ENCODE results near the gene CRAMP1.

The CRAMP1 gene

DNA sequence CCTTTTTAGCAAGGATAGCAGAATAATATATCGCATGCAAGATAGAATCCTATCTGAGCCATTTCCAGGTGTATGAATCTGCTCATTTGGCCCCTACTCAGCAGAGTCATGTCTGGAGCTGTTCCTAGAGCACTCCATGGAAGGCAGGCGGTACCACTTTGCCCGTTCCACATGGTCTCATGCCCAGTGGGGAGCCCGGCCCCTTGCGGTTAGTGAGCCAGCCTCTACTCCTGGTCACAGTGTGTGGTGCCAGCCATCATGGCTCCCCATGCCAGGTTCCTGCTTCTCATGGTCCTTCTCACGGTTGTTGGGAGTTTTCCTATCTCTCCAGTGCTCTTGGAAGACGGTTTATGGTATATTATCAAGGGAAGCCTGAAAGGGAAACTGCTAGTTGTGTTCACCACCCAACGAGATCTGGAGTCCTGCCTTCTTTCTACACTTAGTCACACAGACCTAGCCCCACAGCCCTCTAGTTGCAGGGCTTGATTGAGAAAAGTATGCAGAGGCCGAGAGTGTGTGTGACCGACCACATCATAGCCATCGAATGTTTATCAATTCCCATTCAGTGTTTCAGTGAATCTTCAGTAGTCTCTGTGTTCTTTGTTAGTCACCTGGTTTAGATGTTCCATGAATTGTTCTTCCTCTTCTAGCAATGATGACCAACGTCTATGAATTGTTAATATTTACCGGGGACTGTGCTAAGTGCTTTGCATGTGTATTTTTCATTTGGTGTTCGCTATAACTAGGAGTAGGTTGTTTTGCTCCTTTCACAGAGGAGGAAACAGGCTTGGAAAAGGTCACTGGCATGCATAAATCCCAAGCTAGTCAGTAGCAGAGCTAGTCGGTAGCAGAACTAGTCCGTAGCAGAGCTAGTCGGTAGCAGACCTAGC, 75.5 kb downstream of the CRAMP1 start:
- Histone ChIP-seq H3K23ac (ENCODE audit: low read depth, low read length, poor library complexity) (no peak overlapping the region), H2AK5ac (ENCODE audit: low read depth, low read length) (no peak overlapping the region), H3K4ac (ENCODE audit: low read length) (no peak overlapping the region), H3K18ac (ENCODE audit: low read length) (no peak overlapping the region), H3K4me2 (ENCODE audit: insufficient read depth, low read length, poor library complexity, severe bottlenecking) (no peak overlapping the region), H4K91ac (ENCODE audit: low read depth, low read length, poor library complexity) (no peak overlapping the region), H3K79me1 (ENCODE audit: low read depth, low read length) (peaks cover 11% of the 10 kb centered on the region), H3K9me3 (replicated peaks in 1 of 2; ENCODE audit: control insufficient read depth in 2 of 2, insufficient read depth in 1 of 2, low read depth in 1 of 2, low read length in 2 of 2) (peaks cover 0 to 3% of the 10 kb centered on the region in 2 donors), H3K4me1 (ENCODE audit: control insufficient read depth in 2 of 2, insufficient read depth in 1 of 2, low read depth in 1 of 2, low read length in 2 of 2) (no peaks in the 10 kb centered on the region), H3K4me3 (ENCODE audit: low read length in 2 of 2) (no peak overlapping the region), H3K14ac (ENCODE audit: low read length) (no peak overlapping the region), H3K9ac (ENCODE audit: low read depth, low read length, poor library complexity) (no peak overlapping the region), H2BK5ac (ENCODE audit: low read length) (no peak overlapping the region), H2BK15ac (ENCODE audit: low read length) (no peak overlapping the region), H4K8ac (ENCODE audit: low read depth, low read length) (no peak overlapping the region), H3K27me3 (ENCODE audit: control insufficient read depth in 3 of 3, insufficient read depth in 3 of 3, low read depth in 1 of 3, low read length in 3 of 3) (no peaks in the 10 kb centered on the region), H3K36me3 (replicated peaks in 1 of 2; ENCODE audit: control insufficient read depth in 2 of 2, insufficient read depth in 2 of 2, low read length in 2 of 2) (peaks cover 56 to 98% of the 10 kb centered on the region in 2 donors), H3K27ac (replicated peaks; ENCODE audit: low read length) (no peak overlapping the region), H2BK120ac (ENCODE audit: low read depth, low read length) (no peak overlapping the region), H2AFZ (ENCODE audit: low read length) (no peak overlapping the region), H2BK12ac (ENCODE audit: low read length) (no peak overlapping the region)
- no peak for DNase-seq (ENCODE audit: low spot score)
- no CpG with 5 or more reads among the region's 17 CpGs for WGBS, 2 donors (ENCODE audit: extremely low coverage in 2 of 2, insufficient read length in 2 of 2, insufficient replicate concordance in 1 of 2)

DNA sequence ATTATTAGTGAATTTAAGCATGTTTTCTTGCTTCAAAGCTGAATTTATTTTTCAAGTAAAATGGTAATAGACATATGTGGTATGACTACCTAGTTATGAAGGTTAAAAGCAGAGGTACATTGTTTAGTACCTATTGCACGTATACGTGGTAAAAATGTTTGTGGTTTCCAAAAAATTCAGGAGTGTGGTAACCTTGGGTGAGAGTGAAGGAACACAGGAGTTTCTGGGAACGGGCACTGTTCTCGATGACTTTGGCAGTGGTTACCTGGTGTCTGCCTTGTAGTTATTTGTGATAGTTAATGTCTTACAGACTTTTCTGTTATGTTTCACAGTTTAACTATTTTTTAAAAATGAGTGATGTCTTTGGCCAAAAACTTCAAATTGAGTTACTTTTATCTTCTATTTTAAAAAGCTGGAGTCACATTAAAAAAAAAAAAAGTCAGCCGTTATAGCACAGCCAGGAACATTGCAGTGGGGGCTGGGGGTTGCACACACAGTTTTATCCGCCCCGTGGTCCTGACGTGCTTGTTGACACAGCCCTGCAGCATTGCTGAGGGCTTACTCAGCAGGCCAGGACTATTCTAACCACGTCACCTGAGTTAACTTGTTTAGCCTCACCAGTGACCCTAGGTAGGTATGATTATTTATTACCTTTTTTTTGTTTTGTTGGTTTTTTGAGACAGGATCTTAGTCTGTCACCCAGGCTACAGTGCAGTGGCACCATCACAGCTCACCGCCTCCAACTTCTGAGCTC, 76.8 kb downstream of the CRAMP1 start:
- H3K36me3 ChIP-seq (replicated peaks in 1 of 2; ENCODE audit: control insufficient read depth in 2 of 2, insufficient read depth in 2 of 2, low read length in 2 of 2) = peaks cover 63 to 99% of the 10 kb centered on the region in 2 donors
- DNase-seq (ENCODE audit: low spot score) = no peak

DNA sequence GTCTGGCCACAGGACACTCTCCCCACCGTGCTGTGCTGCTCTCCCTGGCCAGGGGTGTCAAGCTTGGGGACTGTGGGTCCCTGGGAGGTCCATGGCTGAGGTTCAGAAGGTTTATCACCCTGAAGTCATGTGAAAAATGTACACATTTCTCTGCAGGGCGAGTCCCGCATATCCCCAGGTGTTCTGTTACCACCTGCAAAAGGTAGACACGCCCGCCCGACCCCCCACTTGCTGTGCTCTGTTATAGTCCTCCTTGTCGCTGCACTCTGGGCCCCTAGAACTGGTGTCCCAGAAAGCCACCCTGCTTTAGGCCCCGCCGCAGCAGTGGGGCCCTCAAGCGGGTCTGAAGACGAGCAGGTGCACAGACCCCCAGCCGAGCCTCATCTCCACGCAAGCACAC, 77.7 kb downstream of the CRAMP1 start:
- Histone ChIP-seq H3K9me3 (replicated peaks in 1 of 2; ENCODE audit: control insufficient read depth in 2 of 2, insufficient read depth in 1 of 2, low read depth in 1 of 2, low read length in 2 of 2) (peaks cover 0 to 15% of the 10 kb centered on the region in 2 donors), H3K4ac (ENCODE audit: low read length) (no peak overlapping the region), H2AFZ (ENCODE audit: low read length) (no peak overlapping the region), H3K79me1 (ENCODE audit: low read depth, low read length) (peaks cover 11% of the 10 kb centered on the region), H2BK5ac (ENCODE audit: low read length) (no peak overlapping the region), H3K23ac (ENCODE audit: low read depth, low read length, poor library complexity) (no peak overlapping the region), H2BK15ac (ENCODE audit: low read length) (no peak overlapping the region), H4K91ac (ENCODE audit: low read depth, low read length, poor library complexity) (no peak overlapping the region), H4K8ac (ENCODE audit: low read depth, low read length) (no peak overlapping the region), H3K4me1 (ENCODE audit: control insufficient read depth in 2 of 2, insufficient read depth in 1 of 2, low read depth in 1 of 2, low read length in 2 of 2) (no peaks in the 10 kb centered on the region), H3K14ac (ENCODE audit: low read length) (no peak overlapping the region), H3K4me2 (ENCODE audit: insufficient read depth, low read length, poor library complexity, severe bottlenecking) (no peak overlapping the region), H3K36me3 (replicated peaks in 1 of 2; ENCODE audit: control insufficient read depth in 2 of 2, insufficient read depth in 2 of 2, low read length in 2 of 2) (peaks cover 67 to 99% of the 10 kb centered on the region in 2 donors), H3K18ac (ENCODE audit: low read length) (no peak overlapping the region), H3K27ac (replicated peaks; ENCODE audit: low read length) (no peak overlapping the region), H3K4me3 (ENCODE audit: low read length in 2 of 2) (no peak overlapping the region), H3K27me3 (ENCODE audit: control insufficient read depth in 3 of 3, insufficient read depth in 3 of 3, low read depth in 1 of 3, low read length in 3 of 3) (no peaks in the 10 kb centered on the region), H2BK12ac (ENCODE audit: low read length) (no peak overlapping the region), H3K9ac (ENCODE audit: low read depth, low read length, poor library complexity) (no peak overlapping the region), H2AK5ac (ENCODE audit: low read depth, low read length) (no peak overlapping the region), H2BK120ac (ENCODE audit: low read depth, low read length) (no peak overlapping the region)
- no CpG with 5 or more reads among the region's 13 CpGs for WGBS, 2 donors (ENCODE audit: extremely low coverage in 2 of 2, insufficient read length in 2 of 2, insufficient replicate concordance in 1 of 2)
- DNase-seq (ENCODE audit: low spot score) = no peak

More for the DNA sequence above, 76.8 kb downstream of the CRAMP1 start:
- Histone ChIP-seq H3K9me3 (replicated peaks in 1 of 2; ENCODE audit: control insufficient read depth in 2 of 2, insufficient read depth in 1 of 2, low read depth in 1 of 2, low read length in 2 of 2) (peaks cover 0 to 7% of the 10 kb centered on the region in 2 donors), H4K8ac (ENCODE audit: low read depth, low read length) (no peak overlapping the region), H4K91ac (ENCODE audit: low read depth, low read length, poor library complexity) (no peak overlapping the region), H3K23ac (ENCODE audit: low read depth, low read length, poor library complexity) (no peak overlapping the region), H2BK15ac (ENCODE audit: low read length) (no peak overlapping the region), H2AFZ (ENCODE audit: low read length) (no peak overlapping the region), H3K27me3 (ENCODE audit: control insufficient read depth in 3 of 3, insufficient read depth in 3 of 3, low read depth in 1 of 3, low read length in 3 of 3) (no peaks in the 10 kb centered on the region), H3K18ac (ENCODE audit: low read length) (no peak overlapping the region), H2AK5ac (ENCODE audit: low read depth, low read length) (no peak overlapping the region), H3K27ac (replicated peaks; ENCODE audit: low read length) (no peak overlapping the region), H3K79me1 (ENCODE audit: low read depth, low read length) (peaks cover 11% of the 10 kb centered on the region), H2BK12ac (ENCODE audit: low read length) (no peak overlapping the region), H3K4me3 (ENCODE audit: low read length in 2 of 2) (no peak overlapping the region), H3K14ac (ENCODE audit: low read length) (no peak overlapping the region), H3K4ac (ENCODE audit: low read length) (no peak overlapping the region), H2BK120ac (ENCODE audit: low read depth, low read length) (no peak overlapping the region), H2BK5ac (ENCODE audit: low read length) (no peak overlapping the region), H3K9ac (ENCODE audit: low read depth, low read length, poor library complexity) (no peak overlapping the region), H3K4me2 (ENCODE audit: insufficient read depth, low read length, poor library complexity, severe bottlenecking) (no peak overlapping the region), H3K4me1 (ENCODE audit: control insufficient read depth in 2 of 2, insufficient read depth in 1 of 2, low read depth in 1 of 2, low read length in 2 of 2) (no peaks in the 10 kb centered on the region)
- no CpG with 5 or more reads among the region's 10 CpGs for WGBS, 2 donors (ENCODE audit: extremely low coverage in 2 of 2, insufficient read length in 2 of 2, insufficient replicate concordance in 1 of 2)

DNA sequence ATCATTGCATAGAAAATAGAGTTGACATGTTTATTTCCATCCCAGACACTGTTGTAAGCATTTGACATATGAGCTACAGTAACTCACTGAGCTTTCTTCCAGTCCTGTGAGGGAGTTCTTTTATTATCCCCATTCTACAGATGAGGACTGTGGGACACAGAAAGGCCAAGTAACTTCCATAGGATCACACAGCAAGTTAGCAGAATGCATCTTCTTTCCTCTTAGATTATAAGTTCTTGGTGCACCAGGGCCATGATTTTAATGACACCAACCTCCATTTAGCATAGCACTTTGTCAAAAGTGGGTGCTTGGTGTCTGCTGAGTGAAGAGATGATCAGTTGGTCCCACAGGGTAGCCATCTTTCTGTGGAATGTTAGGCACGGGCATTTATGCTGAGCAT, 78.7 kb downstream of the CRAMP1 start:
- Histone ChIP-seq H3K9me3 (replicated peaks in 1 of 2; ENCODE audit: control insufficient read depth in 2 of 2, insufficient read depth in 1 of 2, low read depth in 1 of 2, low read length in 2 of 2) (peaks cover 0 to 15% of the 10 kb centered on the region in 2 donors), H4K8ac (ENCODE audit: low read depth, low read length) (no peak overlapping the region), H2AK5ac (ENCODE audit: low read depth, low read length) (no peak overlapping the region), H2BK5ac (ENCODE audit: low read length) (no peak overlapping the region), H3K79me1 (ENCODE audit: low read depth, low read length) (peaks cover 11% of the 10 kb centered on the region), H3K27ac (replicated peaks; ENCODE audit: low read length) (no peak overlapping the region), H3K4ac (ENCODE audit: low read length) (no peak overlapping the region), H3K4me2 (ENCODE audit: insufficient read depth, low read length, poor library complexity, severe bottlenecking) (no peak overlapping the region), H3K23ac (ENCODE audit: low read depth, low read length, poor library complexity) (no peak overlapping the region), H2BK12ac (ENCODE audit: low read length) (no peak overlapping the region), H2BK15ac (ENCODE audit: low read length) (no peak overlapping the region), H3K36me3 (replicated peaks in 1 of 2; ENCODE audit: control insufficient read depth in 2 of 2, insufficient read depth in 2 of 2, low read length in 2 of 2) (peaks cover 63 to 99% of the 10 kb centered on the region in 2 donors), H3K27me3 (ENCODE audit: control insufficient read depth in 3 of 3, insufficient read depth in 3 of 3, low read depth in 1 of 3, low read length in 3 of 3) (no peaks in the 10 kb centered on the region), H3K4me3 (ENCODE audit: low read length in 2 of 2) (no peak overlapping the region), H2AFZ (ENCODE audit: low read length) (no peak overlapping the region), H3K14ac (ENCODE audit: low read length) (no peak overlapping the region), H4K91ac (ENCODE audit: low read depth, low read length, poor library complexity) (no peak overlapping the region), H2BK120ac (ENCODE audit: low read depth, low read length) (no peak overlapping the region), H3K4me1 (ENCODE audit: control insufficient read depth in 2 of 2, insufficient read depth in 1 of 2, low read depth in 1 of 2, low read length in 2 of 2) (no peaks in the 10 kb centered on the region), H3K9ac (ENCODE audit: low read depth, low read length, poor library complexity) (no peak overlapping the region), H3K18ac (ENCODE audit: low read length) (no peak overlapping the region)
- DNase-seq (ENCODE audit: low spot score) = no peak
- WGBS, 2 donors (ENCODE audit: extremely low coverage in 2 of 2, insufficient read length in 2 of 2, insufficient replicate concordance in 1 of 2) = no CpG with 5 or more reads among the region's 1 CpG

Measured in neuronal stem cell (in vitro differentiated cells).